Measurements from ENCODE around the gene TMEM185B.
A peak's percentile ranks its signal among the peaks of the same experiment; 100 is the strongest.
"Not testable (repeated sequence)": the region's sequence is repeated elsewhere in the genome, so short reads cannot be mapped to it uniquely, and the experiment has no call there.

Gene TMEM185B

DNA sequence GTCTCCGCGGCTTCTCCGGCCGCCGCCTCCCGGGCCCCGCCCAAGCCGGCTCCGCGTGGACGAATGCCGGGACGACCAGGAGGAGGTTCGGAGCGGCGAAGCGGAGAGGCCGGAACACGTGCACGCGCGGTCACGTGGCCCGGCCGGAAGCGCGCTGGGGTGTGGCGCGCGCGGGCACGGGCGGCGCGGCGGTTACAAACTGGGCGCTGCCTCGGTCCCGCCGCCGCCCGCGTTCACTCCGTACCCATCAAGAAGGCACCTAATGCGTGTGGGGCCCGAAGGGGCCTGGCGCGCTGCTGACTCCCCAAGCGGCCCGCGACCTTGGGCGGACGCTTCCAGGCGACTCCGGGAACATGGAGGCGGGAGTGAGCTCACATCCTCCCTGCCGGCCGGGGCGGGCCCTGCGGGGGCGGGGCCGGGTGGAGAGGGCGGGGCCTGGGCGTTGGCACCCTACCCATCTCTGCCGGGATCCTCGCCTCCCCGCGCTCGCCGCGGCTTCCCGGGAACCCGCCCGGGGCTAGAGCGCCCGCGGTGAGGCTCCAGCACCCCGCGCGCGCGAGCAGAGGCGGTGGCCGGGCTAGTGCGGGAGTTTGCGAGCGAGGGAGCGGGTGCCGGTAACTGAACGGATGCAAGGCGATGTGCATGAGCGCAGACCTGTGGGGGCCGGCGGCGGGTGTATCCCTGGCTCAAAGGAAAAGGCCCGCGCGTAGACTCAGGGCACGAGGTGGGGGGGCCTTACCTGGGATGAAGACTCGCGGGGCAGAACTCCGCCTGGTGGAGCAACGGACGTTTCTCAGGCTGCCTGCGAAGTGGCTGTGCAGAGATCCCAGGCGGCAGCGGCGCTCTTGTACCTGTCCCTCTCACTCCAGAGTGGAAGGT is at the start of gene TMEM185B:
Gene TMEM185B, minus strand, starts transcription at position 367 of the 879 bp plus-strand sequence. CDS start 424 bp downstream, outside the sequence.
- DNase-seq, result peak; percentile 83

DNA sequence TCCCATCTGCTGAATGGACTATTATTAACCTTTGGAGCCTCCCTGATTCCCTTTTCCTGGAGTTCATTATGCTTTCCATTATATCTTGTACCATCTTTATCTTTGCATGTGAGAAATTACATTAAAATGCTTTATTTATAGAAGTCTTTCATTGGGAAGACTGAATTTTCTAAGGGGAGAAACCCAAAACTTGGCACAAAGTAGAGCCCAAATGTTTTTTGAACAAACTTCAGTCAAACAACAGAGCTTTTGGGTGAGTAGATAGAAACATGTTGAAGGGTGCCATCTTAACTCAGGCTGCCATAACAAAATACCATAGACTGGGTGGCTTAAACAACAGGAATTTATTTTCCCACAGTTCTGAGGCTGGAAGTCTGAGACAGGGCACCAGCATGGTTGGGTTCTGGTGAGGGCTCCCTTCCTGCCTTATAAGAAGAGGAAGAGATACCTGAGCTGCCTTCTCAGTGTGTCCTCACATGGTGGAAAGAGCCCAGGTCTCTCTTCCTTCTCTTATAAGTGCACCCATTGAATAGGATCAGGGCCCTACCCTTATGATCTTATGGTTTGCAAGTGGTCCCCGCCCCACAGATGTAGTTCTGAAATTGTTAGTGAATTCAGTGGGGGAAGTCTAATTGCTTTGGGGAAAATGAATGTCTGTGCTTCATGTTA is 48.6 kb upstream of the TMEM185B start:
- DNase-seq, result no peak

DNA sequence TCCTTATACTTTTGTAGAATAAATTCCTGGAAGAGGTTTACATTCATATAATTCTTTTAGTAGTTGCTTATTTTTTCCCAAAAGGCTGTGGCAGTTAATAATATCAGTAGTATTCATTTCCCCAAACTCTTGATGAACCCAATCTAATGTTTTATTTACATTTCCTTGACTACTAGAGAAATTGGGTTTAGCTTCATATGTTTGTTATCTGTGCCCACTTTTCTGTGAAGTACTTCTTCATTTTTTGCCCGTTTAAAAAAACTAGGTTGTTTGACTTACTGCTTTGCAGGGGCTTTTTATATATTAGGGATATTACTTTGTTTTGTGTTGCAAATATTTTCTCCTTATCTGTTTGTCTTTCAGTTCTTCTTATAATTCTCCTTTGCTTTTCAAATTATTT is 46.6 kb upstream of the TMEM185B start:
- DNase-seq, result no peak

DNA sequence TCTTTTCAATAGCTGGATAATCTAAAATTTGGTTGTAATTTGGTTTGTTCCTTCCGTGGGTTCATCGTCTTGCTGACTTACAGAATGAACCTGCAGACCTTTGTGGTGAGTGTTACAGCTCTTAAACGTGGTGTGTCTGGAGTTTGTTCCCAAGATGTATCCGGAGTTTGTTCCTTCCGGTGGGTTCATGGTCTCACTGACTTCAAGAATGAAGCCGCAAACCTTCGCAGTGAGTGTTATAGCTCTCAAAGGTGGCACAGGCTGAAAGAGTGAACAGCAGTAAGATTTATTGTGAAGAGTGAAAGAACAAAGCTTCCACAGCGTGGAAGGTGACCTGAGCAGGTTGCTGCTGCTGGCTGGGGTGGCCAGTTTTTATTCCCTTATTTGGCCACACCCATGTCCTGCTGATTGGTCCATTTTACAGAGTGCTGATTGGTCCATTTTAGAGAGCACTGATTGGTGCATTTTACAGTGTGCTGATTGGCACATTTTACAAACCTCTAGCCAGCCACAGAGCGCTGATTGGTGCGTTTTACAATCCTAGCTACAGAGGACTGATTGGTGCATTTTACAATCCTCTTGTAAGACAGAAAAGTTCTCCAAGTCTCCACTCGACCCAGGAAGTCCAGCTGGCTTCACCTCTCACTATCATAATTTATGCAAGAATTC is 46.0 kb upstream of the TMEM185B start:
- no peak for DNase-seq

DNA sequence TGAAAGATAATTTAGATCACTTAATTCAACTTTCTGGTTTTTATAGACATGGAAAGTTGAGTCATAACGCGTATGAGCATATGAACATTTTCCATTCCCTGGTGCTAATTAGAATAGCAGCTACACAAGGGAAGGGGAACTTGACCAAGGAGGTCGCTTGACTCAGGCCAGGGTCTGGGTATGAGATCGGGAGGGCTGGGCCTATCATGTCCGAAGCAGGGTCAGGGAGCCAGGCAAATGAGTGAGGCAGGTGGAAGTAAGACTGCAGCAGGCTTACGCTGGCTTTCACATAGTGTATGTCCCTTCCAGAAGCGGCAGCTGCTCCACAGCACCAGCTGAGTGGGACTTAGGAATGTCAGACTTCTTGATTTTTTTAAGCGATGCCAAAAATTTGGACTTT is 44.1 kb upstream of the TMEM185B start:
- no peak for DNase-seq

DNA sequence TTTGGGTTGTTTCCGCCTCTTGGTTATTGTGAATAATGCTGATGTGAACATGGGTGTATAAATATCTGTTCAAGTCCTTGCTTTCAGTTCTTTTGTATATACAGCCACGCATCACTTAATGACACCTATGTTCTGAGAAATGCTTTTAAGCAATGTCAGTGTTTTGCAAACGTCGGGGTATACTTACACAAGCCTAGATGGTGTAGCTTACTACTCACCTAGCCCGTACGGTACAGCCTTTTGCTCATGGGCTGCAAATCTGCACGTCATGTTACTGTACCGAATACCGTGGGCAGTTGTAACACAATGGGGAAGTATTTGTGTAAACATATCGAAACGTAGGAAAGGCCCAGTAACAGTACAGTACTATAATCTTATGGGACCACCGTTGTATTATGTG is 41.8 kb upstream of the TMEM185B start:
- peak; percentile 51 for DNase-seq

DNA sequence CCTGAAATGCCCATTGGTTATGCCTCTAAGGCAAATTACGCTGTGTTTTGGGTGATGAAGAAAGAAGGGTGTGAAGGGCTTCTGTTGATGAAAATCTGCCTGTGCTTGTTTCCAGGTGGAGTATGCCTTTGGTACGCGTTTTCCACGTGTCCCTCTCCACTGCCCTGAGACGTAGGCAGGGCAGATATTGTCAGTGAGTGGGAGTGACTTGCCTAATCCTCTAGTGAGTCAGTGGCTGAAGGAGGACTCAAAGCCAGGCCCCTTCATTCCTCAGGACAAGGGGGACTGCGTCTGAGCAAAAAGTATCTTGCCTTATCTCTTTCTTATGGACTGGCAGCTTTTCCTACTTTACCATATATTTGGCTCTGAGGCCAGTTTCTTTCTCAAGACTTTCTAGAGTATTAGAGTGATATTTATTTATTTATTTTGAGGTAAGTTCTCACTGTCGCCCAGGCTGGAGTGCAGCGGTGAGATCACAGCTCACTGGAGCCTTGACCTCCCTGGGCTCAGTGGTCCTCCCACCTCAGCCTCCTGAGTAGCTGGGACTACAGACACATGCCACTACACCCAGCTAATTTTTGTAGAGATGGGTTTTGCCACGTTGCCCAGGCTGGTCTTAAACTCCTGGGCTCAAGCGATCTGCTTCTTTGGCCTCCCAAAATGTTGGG is 39.7 kb upstream of the TMEM185B start:
- DNase-seq, result peak; percentile 40

DNA sequence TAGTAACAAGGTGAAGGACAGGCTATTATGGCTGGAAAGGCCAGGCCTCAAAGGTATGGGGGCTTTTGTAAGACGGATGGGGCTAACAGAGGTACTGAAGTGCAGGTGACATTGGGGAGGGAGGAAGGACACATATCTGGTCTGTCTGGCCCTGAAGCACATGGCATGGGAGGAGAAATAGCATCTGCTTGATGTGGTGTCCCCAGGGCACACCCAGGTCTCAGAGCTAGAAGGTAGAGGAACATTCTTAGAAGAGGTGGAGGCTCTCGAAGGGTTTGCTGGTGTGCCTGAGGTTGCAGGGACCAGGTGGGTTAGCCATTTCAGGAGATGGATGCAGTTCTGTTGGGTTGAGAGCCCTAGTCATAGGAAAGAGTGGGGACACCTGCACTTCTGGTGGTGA is 39.0 kb upstream of the TMEM185B start:
- DNase-seq, result no peak

DNA sequence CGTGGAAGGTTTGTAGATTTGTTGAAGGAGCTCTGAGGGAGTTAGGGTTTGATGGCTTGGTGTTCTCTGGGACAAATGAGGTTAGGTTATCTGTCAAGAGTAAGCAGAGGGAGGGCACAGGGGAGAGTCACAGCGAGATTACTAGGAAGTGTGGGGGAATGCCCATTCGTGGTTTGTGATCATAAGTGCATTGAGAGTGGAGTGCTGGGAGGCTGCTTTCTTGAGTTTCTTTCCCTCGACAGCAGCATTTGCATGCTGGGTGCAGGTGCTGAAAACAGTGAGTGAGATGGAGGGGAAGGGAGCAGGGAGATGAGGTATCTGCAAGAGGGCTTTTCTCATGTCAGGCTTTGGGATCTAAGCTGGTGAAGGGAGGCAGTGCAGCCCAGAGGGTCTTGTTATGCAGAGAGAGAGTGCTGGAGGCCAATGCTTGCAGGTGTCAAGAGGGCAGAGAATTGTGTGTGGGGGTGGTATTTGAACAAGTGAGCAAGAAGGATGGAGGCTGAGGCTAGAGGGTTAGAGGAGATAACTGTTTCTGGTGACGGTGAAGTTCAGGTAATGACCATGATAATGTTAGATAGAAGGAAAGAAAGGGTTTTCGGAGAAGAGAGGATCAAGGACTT is 38.3 kb upstream of the TMEM185B start:
- DNase-seq, result no peak

DNA sequence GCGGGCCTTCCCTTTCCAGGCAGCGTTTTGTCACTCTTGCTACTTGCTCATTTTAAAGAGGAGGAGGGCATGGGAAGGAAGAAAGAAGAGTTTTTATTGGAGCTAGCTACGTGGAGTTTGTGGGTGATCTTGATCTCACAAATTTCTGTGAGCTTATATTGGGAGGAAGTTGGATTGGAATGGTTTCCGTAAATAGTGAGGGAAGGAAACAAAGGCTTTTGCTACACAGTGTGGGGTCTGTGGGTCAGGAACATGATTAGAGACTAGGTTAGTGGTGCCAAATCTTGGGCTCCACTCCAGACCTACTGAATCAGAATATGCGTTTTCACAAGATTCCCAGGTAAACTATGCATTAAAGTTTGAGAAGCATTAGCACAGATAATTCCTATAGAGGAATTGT is 37.5 kb upstream of the TMEM185B start:
- DNase-seq, result no peak

DNA sequence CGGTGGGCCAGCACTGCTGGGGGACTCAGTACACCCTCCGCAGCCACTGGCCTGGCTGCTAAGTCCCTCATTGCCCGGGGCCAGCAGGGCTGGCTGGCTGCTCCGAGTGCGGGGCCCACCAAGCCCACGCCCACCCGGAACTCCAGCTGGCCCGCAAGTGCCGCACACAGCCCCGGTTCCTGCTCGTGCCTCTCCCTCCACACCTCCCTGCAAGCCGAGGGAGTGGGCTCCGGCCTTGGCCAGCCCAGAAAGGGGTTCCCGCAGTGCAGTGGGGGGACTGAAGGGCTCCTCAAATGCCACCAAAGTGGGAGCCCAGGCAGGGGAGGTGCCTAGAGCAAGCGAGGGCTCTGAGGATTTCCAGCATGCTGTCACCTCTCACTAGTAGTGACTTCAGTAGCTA is 36.7 kb upstream of the TMEM185B start:
- not testable (repeated sequence) for DNase-seq

DNA sequence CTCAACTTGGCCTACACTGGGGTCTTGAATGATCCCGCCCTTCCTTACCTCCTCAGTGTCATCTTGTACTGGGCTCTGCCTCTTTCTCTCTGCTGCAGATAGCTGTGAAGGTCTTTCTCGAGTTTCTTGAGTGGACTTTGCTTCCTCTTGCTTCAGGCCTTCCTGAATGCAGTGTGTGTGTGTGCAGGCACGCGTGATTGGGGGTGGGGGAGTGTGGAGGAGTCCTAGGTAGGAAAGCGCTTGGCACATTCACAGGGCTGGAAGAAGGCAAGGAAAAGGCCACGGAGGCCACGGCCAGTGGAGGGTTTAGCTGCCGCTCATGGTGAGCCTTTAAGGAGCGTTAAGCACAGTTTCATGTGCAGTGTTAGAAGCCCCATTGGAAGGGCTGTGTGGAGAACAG is 35.0 kb upstream of the TMEM185B start:
- no peak for DNase-seq

DNA sequence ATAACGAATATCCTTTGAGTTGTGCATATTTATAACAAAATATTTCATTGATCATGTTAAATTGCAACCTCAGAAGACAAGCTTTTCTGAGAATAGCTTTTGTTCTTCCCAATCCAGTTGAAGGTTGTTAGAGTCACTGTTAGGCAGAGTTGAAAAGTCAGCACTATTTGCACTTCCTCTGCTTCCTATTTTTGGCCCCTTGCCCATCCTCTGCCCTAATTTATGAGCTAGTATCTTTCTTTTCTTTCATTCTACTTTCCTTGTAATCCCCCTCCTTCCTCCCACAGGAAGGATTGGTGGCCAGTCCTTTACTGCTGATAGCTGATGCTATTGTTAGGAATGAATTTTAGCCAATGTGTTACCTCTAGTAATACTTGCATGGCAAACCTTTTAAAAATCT is 34.3 kb upstream of the TMEM185B start:
- DNase-seq, result peak; percentile 56

DNA sequence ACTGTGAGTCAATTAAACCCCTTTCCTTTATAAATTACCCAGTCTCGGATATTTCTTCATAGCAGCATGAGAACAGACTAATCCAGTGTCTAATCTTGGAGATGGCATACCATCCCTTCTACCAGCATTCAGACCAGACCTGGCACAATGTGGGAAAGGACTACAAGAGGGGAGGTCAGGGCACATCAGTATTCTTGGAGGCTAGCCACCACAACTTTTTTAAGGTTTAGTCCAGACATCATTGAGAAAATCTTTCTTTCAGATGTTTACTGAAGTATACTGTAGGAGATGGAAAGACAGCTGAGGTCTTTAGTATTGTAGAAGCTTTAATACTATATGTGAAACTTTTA is 33.4 kb upstream of the TMEM185B start:
- no peak for DNase-seq

DNA sequence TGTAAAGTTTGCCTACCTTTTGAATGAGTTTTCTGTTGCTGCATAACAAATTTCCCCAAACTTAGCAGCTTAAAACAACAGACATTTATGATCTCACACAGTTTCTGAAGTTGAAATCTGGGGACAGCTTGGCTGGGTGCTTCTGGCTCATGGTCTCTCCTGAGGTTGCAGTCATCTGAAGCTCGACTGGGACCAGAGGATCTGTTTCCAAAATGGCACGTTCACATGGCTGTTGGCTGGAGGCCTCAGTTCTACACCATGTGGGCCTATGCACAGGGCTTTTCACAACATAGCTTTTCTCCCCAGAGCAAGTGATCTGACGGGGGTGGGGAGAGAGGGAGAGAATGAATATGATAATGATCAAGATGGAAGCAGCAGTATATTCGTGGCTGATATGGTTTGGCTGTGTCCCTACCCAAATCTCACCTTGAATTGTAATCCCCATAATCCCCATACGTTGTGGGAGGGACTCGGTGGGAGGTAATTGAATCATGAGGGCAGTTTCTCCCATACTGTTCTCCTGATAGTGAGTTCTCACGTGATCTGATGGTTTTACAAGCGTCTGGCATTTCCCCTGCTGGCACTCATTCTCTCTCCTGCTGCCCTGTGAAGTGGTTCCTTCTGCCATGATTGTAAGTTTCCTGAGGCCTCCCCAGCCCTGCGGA is 32.9 kb upstream of the TMEM185B start:
- DNase-seq, result peak; percentile 33

DNA sequence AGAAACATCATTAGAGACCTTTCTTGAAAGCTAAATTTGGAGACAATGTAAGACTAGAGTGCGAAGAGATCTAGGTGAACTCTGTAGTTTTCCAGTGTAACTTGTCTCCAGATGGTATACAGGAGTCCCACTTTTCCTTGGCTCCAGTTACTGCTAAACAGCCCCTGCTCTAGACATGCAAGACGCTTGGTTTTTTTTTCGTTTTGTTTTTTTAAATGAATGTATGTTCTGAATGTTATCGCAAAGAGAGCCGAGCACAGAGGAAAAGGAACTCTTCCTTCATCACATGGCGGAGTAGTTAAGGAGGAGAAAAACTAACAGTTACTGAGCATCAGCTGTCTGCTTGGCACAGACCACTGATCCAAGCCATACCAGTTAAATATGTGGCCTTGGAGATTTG is 31.9 kb upstream of the TMEM185B start:
- no peak for DNase-seq

DNA sequence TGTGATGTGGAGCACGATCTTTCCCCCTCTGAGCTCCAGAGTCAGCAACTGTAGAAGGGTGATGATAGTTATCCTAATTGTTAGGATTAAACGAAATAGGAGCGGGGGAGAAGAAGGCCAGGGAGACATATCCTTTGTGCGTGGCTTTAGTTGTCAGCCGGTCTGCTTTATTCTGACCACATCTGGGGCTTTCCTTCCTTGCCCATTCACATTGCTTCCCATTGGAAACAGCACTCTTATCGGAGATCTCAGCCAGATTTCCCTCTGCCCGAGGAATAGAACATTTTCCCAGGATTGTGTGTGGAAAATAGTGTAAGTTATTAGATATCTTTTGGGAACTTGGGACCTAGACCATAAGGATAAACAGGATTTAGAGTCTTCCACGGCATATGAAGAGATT is 31.0 kb upstream of the TMEM185B start:
- no peak for DNase-seq

DNA sequence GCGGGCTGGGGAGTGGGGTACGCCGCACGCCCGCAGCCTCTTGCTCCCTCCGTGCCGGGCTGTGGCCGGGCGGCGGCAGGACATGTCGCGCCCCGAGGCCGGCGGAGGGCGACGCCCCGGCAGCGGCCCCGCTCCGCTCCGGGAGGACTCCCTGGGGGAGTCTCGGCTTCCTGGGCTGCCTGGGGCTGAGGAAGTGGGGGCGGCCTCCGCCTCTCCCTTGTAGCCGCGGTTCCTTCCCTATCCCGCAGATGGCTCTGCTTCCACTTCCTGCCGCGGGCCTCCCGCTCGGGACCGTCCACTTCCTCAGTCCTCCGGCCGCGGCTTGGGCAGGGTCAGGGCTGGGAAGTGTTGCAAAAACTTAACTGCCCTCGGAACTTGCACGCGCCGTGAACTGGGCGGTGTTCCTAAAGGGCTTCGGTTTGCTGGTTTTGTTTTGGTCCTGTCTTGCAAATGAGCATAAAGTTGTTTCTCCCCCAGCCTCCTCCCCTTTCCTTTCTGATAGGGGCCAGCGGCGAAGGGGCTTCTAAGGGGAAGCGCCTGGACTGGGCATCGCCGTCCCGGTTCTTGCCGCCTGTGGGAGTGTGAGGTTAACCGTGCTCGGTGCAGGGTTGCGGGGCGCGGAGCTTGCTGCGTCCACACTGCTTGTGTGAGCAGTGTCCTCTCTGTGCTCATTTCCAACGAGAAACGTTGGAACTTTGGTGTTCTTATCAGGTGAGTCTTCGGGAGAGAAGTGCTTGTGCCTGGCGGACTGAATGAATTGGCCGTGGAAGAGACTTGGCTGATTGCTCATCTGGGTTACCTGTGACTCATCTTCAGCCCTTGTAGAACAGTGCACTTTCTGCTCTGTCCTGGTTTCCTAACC is 30.1 kb upstream of the TMEM185B start:
- DNase-seq, result peak; percentile 74

DNA sequence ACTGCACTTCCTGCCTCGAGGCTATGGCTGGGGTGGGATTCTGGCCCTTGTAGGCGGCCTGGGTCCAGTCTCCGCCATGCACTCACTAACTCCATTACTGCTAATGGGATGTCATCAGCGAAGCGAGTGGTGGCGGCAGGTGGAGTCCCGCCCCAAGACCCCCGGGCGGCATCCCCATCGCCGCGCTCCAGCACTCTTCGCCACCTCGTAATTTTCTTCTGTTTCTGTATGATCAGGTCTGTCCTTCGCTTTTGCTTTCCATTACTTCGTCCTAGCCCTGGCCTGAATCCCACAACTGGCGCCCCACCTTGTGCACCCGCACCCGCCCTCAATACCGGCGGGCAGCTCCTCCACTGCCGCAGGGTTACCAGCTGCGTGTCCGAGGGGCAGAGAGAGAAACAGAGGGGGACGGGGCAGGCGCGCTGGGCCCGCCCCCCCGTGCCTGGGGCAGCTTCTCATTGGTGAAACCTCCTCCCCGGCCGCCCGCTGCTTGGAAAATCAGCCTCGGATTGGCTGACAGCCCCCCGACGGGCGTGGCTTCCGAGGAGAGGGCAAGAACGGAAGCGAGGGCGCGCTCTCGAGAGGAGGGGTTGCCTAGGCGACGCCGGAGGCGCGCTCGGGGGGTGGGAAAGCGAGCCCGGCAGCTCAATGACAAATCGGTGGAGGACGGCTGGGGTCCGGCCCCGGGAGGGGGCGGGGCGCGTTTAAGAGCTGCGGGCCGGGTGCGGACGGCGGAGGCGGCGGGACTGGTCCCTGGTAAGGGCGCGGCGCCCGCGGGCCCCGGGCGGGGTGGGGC is 29.2 kb upstream of the TMEM185B start, which contains the start of gene RALB:
Gene RALB, plus strand, starts transcription at position 628 of the 796 bp plus-strand sequence. CDS start 25,813 bp downstream, outside the sequence.
- peak; percentile 99 for DNase-seq

DNA sequence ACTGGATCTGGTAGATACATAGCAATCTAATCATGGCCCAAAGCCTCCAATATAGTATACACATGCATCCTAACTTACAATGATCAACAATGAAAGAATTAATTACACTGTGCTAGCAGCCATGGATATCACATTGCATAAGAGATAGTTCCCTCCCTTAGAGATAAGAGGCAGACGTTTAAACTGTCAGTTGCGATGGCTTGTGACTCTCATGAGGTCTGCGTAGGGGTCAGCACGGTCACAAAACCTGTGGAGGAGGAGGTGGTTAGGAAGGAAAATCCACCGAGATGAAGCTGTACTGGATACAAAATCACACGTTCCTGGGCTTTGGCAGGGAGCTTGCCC is 28.7 kb upstream of the TMEM185B start:
- peak; percentile 83 for DNase-seq

Data from hematopoietic multipotent progenitor cell treated with erythropoietin and hydrocortisone succinate and interleukin-3 and kit ligand, for 6 days (in vitro differentiated cells).